GM23248 (cell line): ENCODE measurements around the gene ZBTB4. TPM values are rescaled to one million over a fixed set of nuclear protein-coding genes. Genes with fewer than 3 reads are reported as not detected.

Experiments
- DNase-seq: peaks from one replicate; pipeline ENCODE4 v3.0.0-alpha.2; 2015
- H2AFZ ChIP-seq: fragments of 200-600 bp; sonication (generic); 2 replicates; pipeline ENCODE4 v1.6.1; 2016; ENCODE audit warnings: antibody characterized with exemption
- H3F3A ChIP-seq: fragments of 200-600 bp; sonication (generic); 2 replicates; pipeline ENCODE4 v1.6.1; 2016; ENCODE audit warnings: mild to moderate bottlenecking, antibody characterized with exemption, mixed run types; ENCODE audit not compliant: insufficient read depth
- H3K27ac ChIP-seq: fragments of 200-600 bp; sonication (generic); 2 replicates; pipeline ENCODE4 v1.5.1; 2016; ENCODE audit warnings: mild to moderate bottlenecking
- H3K27me3 ChIP-seq: fragments of 200-600 bp; sonication (generic); replicated peaks from 2 replicates; pipeline ENCODE4 v1.6.1; 2016; ENCODE audit warnings: mild to moderate bottlenecking; ENCODE audit not compliant: insufficient read depth
- H3K36me3 ChIP-seq: fragments of 200-600 bp; sonication (generic); 2 replicates; pipeline ENCODE4 v1.6.1; 2016; ENCODE audit warnings: low read depth, mild to moderate bottlenecking
- H3K4me1 ChIP-seq: fragments of 200-600 bp; sonication (generic); 2 replicates; pipeline ENCODE4 v1.6.1; 2016; ENCODE audit warnings: mild to moderate bottlenecking; ENCODE audit not compliant: insufficient read depth
- H3K4me2 ChIP-seq: fragments of 200-600 bp; sonication (generic); one replicate; pipeline ENCODE4 v1.6.1; 2016; ENCODE audit warnings: mild to moderate bottlenecking; ENCODE audit not compliant: unreplicated experiment
- H3K4me3 ChIP-seq: fragments of 200-600 bp; sonication (generic); 2 replicates; pipeline ENCODE4 v1.5.1; 2016; ENCODE audit warnings: mild to moderate bottlenecking
- H3K79me2 ChIP-seq: fragments of 200-600 bp; sonication (generic); 2 replicates; pipeline ENCODE4 v1.6.1; 2016; ENCODE audit warnings: mild to moderate bottlenecking; ENCODE audit not compliant: insufficient read depth
- H3K9ac ChIP-seq: fragments of 200-600 bp; sonication (generic); 2 replicates; pipeline ENCODE4 v1.6.1; 2016; ENCODE audit warnings: mild to moderate bottlenecking
- H3K9me2 ChIP-seq: fragments of 200-600 bp; sonication (generic); 2 replicates; pipeline ENCODE4 v1.6.1; 2016; ENCODE audit warnings: mixed run types, mild to moderate bottlenecking, moderate library complexity; ENCODE audit not compliant: insufficient read depth
- H3K9me3 ChIP-seq: fragments of 200-600 bp; sonication (generic); one replicate; pipeline ENCODE4 v1.6.1; 2017; ENCODE audit warnings: low read depth
- H4K20me1 ChIP-seq: fragments of 200-600 bp; sonication (generic); 2 replicates; pipeline ENCODE4 v1.6.0; 2016; ENCODE audit not compliant: insufficient read depth
- EZH2 ChIP-seq: fragments of 200-600 bp; sonication (generic); IDR thresholded peaks from 2 replicates; pipeline ENCODE4 v1.6.1; 2018; ENCODE audit warnings: antibody characterized with exemption, mild to moderate bottlenecking; ENCODE audit not compliant: insufficient read depth, poor library complexity, severe bottlenecking
- EZH2phosphoT487 ChIP-seq: fragments of 200-600 bp; sonication (generic); IDR thresholded peaks from 2 replicates; pipeline ENCODE4 v1.6.1; 2018; ENCODE audit warnings: antibody characterized with exemption, moderate library complexity, mild to moderate bottlenecking, low read depth; ENCODE audit not compliant: insufficient read depth
- WGBS, 2 experiments: methylation state at CpG; one replicate each; pipeline ENCODE4 v1.1.6; 2015 to 2017; ENCODE audit warnings: low lambda C conversion rate in 2 of 2, low coverage in 1 of 2; ENCODE audit errors: missing lambda C conversion rate in 2 of 2; 5-methylcytosine and 5-hydroxymethylcytosine counted together
- in situ Hi-C: fragments of 300-500 bp; cut with MboI; formaldehyde crosslinking; loops from 2 replicates; pipeline ENCODE4 v1.15.0; 2020
- polyA plus RNA-seq: library from polyadenylated mRNA; unstranded; fragments of >200 nt; fragmentation: Nextera tagmentation; extraction: Ambion mirVana; gene quantifications from 2 replicates; pipeline ENCODE4 v1.2.1, GENCODE V29; 2016
- total RNA-seq: library from RNA; depleted of rRNA; stranded (reverse); fragments of >200 nt; shearing (Covaris generic); gene quantifications from 2 replicates; pipeline ENCODE4 v1.2.3, GENCODE V29; 2014

ZBTB4 gene
- total and polyA plus RNA-seq, 2 experiments from 2014 or later: 17.7 to 32.9 TPM

GRCh38 chr17:7480089-7480384 lies 606 bp upstream of the ZBTB4 start:
- Histone ChIP-seq H3K9me2 (no peaks in the 10 kb centered on the region), H3K4me1 (peaks cover 30% of the 10 kb centered on the region), H3K9me3 (no peaks in the 10 kb centered on the region), H3F3A (peaks cover 42% of the 10 kb centered on the region), H3K9ac (peak overlapping the region; percentile 99), H3K36me3 (no peaks in the 10 kb centered on the region), H3K27ac (peak overlapping the region; percentile 99), H3K4me3 (peak overlapping the region; percentile 79), H4K20me1 (peaks cover 5% of the 10 kb centered on the region; the same call in 1 of the 2 replicates), H3K4me2 (peak overlapping the region; percentile 90), H3K79me2 (peaks cover 80% of the 10 kb centered on the region), H2AFZ (peak overlapping the region; percentile 75), H3K27me3 (no peaks in the 10 kb centered on the region)
- TF ChIP-seq EZH2phosphoT487 (no peak), EZH2 (no peak)
- 3% methylated on average over 8 of the region's 8 CpGs for WGBS, 2 experiments
- in situ Hi-C loops: no loop called here
- no peak for DNase-seq

GRCh38 chr17:7478276-7479212 lies 887 bp downstream of the ZBTB4 start:
- H2AFZ ChIP-seq: no peak overlapping the region
- peaks cover 31% of the 10 kb centered on the region for H3K4me1 ChIP-seq
- TF ChIP-seq EZH2phosphoT487 (no peak), EZH2 (no peak)
- in situ Hi-C loops: no loop called here
- H3K9me2 ChIP-seq: no peaks in the 10 kb centered on the region
- H3K79me2 ChIP-seq: peaks cover 93% of the 10 kb centered on the region
- peak overlapping the region; percentile 98 for H3K4me2 ChIP-seq
- H3K4me3 ChIP-seq: peak overlapping the region; percentile 79
- H3K27me3 ChIP-seq: no peaks in the 10 kb centered on the region
- peak; percentile 76 for DNase-seq
- peak overlapping the region; percentile 99 for H3K27ac ChIP-seq
- no peaks in the 10 kb centered on the region for H3K9me3 ChIP-seq
- 2 to 4% methylated on average over 24 to 39 of the region's 40 CpGs for WGBS, 2 experiments
- peak overlapping the region; percentile 99 for H3K9ac ChIP-seq
- peaks cover 5% of the 10 kb centered on the region; the same call in 1 of the 2 replicates for H4K20me1 ChIP-seq
- H3K36me3 ChIP-seq: no peaks in the 10 kb centered on the region
- peaks cover 45% of the 10 kb centered on the region for H3F3A ChIP-seq

GRCh38 chr17:7477392-7478275 lies 1.8 kb downstream of the ZBTB4 start:
- Histone ChIP-seq H3K79me2 (peaks cover 94% of the 10 kb centered on the region), H3F3A (peaks cover 47% of the 10 kb centered on the region), H3K27ac (peak overlapping the region; percentile 99), H3K36me3 (no peaks in the 10 kb centered on the region), H3K9me3 (no peaks in the 10 kb centered on the region), H3K4me1 (peaks cover 31% of the 10 kb centered on the region), H3K4me2 (peak overlapping the region; percentile 98), H2AFZ (no peak overlapping the region), H4K20me1 (peaks cover 5% of the 10 kb centered on the region; the same call in 1 of the 2 replicates), H3K9ac (peak overlapping the region; percentile 99), H3K4me3 (peak overlapping the region; percentile 79), H3K27me3 (no peaks in the 10 kb centered on the region), H3K9me2 (no peaks in the 10 kb centered on the region)
- in situ Hi-C loops: no loop called here
- DNase-seq: peak; percentile 92
- 6 to 10% methylated on average over 26 of the region's 26 CpGs for WGBS, 2 experiments
- TF ChIP-seq EZH2phosphoT487 (no peak), EZH2 (no peak)

- Histone ChIP-seq H3K79me2 (peaks cover 97% of the 10 kb centered on the region), H3K9ac (peak overlapping the region; percentile 99), H3K4me3 (peak overlapping the region; percentile 79), H3K36me3 (no peaks in the 10 kb centered on the region), H3K4me1 (peaks cover 31% of the 10 kb centered on the region), H3K9me2 (no peaks in the 10 kb centered on the region), H2AFZ (no peak overlapping the region), H4K20me1 (peaks cover 5% of the 10 kb centered on the region; the same call in 1 of the 2 replicates), H3F3A (peaks cover 47% of the 10 kb centered on the region), H3K4me2 (peak overlapping the region; percentile 98), H3K9me3 (no peaks in the 10 kb centered on the region), H3K27me3 (no peaks in the 10 kb centered on the region), H3K27ac (peak overlapping the region; percentile 99)
- no peak for TF ChIP-seq EZH2
- TF ChIP-seq EZH2phosphoT487: no peak
- in situ Hi-C loops: no loop called here
- DNase-seq: no peak
- 44 to 59% methylated on average over 5 of the region's 5 CpGs for WGBS, 2 experiments
Observed at GRCh38 chr17:7476951-7477350, 2.5 kb downstream of the ZBTB4 start.
